ENCODE measurements around the gene IL17D.
"Not testable (repeated sequence)": the region's sequence is repeated elsewhere in the genome, so short reads cannot be mapped to it uniquely, and the experiment has no call there.

The IL17D gene, protein sequence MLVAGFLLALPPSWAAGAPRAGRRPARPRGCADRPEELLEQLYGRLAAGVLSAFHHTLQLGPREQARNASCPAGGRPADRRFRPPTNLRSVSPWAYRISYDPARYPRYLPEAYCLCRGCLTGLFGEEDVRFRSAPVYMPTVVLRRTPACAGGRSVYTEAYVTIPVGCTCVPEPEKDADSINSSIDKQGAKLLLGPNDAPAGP

DNA sequence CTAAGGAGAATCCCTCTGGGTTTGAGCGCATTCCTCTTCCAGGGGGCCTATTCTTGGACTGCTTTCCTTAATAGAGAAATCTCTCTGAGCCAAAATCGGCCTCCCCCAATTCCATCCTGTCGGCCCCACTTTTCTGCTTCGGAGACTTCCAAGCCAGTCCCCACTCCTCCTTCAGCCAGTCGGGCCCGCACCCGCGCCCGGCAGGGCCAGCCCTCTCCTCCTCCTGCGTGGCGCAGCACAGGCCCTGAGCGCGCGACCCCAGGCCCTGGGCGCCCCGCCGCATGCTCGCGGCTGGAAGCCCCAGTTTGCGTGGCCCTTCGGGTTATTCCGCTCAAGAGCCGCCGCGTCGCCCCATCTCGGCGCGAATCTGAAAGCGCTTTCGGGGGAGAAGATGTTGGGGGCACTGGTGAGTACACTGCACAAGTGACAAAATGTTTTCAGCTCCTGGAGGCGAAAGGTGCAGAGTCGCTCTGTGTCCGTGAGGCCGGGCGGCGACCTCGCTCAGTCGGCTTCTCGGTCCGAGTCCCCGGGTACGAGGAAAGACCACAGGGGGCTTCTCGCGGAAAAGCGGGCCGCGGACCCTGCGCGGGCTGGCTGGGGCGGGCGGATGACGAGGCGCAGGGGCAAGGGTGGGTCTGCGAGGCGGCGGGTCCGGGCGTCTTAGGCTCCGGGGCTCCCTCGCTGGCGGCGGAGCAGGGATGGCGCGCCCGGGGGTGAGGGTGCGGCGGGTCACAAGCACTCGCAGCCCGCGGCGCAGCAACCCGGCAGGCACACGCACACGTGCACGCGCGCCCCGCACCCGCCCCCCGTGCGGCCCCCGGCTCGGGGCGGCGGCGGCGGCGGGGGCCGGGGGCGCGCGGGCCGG lies at the start of gene IL17D:
IL17D (plus strand) TSS at position 785 of the 865 bp plus-strand sequence. CDS start 303 bp downstream, outside the sequence.
- DNase-seq: no peak

DNA sequence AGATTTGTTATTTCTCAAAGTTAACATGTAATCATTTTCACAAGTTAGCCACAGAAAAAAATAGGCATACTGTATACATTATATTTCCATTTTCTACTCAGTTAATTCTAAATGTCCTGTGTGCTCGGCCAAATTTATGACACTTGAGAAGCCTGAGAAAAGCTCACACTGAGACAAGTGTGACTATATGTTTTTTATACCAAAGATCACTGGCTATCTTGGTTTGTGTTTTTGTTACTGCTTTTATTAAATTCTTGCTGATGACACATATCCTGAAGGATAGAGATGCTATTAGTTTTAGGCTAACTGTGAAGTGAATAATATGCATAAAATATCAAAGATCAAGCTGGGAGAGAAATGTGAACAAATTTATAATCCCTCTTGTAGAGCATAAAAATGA lies 49.3 kb upstream of the IL17D start:
- DNase-seq: no peak

DNA sequence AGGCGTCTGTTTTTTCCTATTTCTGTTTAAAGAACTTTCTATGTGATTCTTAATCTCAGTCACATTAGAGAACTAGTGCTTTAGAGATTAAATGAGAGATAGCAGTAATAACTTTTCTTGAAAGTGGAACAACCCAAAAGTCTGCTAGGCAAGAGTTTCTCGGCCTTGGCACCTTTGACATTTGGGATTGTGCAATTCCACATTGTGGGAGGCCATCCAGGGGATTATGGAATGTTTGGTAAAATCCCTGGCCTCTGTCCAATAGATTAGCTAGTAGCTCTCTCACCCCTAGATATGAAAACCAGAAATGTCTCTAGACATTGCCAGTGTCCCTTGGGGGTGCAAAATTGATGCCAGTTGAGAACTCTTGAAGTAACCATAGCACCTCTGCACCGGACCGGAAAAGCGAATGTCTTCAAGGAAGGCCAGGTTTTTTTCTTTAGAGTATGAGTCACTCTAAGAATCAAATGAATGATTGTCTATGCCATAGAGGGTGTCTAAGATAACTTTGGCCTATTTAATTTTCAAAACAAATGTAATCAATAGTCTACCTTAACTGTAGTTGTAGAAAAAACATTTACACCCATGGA lies 45.0 kb upstream of the IL17D start:
- DNase-seq: no peak

DNA sequence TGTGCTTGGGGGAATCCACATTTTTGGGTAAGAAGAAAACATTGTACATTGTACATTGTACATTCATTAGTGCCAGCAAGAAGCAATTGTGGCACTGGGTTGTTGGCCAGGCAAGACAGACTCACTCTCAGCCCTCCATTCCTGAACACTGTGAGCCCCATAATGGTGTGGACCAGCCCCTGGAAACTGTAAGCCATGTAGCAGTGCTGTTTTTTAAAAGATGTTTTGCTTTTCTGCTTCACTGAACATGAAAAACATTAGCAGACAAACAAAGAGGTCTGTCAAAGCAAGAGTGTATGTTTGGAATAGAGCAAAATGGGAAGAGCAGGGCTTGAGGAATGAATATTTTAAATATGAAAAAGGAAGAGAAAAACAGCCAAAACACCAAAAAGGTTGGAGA lies 39.1 kb upstream of the IL17D start:
- DNase-seq: no peak

DNA sequence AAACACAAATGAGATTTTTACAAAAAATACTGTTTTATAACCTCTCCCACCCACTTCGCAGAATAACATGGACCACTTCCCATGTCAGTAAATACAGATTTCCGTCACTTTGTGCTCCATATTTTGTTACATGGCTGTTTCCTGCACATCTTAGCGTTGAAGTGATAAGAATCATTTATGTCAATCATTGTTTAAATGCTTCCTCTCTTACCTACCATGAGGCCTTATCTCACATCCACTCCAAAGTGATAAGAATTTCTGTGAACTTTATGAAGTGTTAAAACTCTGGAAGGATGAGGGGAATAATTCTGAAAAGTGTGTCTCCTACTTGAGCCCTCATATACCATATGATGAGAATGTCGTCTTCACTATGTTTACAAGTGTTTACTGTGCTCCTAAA lies 36.6 kb upstream of the IL17D start:
- no peak for DNase-seq

DNA sequence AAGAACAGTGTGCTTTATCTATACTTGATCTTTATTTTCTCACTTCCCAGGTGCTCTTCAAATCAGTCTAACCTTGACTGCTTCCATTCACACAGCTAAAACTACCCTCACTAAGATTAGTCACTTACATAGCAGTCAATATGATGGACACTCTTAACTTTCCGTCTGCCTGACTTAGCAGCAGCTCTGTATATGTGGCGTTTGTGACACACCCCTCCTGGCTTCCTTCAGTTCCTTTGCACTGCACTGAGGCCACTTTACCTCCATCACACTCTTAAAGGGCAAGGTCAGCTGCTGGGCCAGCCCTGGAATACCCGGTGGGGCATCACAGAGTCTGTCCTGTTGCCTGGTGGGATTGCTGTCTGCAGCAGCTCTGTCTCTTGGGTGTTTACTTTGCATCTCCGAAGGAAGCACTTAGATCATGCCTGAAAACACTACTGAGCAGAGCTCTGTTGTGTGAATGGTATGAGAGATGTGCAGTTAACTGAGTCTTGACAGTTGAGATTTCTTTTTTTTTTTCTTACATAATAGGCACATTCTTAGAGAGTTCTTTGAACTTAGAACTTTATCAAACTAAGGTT lies 35.6 kb upstream of the IL17D start:
- DNase-seq: no peak

DNA sequence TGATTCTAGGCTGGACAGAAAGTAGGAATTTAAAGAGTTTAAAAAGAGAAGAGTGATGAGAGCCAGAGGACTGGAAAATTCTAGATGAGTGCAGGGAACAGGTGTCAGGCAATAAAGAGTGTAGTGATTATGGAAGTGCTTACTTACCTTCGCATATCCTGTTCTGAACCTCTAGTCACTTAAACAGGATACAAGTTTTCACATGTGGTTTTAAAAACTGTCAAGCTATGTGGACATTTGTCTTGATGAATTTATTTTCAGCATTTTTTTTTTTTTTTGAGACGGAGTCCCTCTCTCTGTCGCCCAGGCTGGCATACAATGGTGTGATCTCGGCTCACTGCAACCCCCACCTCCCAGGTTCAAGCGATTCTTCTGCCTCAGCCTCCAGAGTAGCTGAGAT lies 34.3 kb upstream of the IL17D start:
- DNase-seq: no peak

DNA sequence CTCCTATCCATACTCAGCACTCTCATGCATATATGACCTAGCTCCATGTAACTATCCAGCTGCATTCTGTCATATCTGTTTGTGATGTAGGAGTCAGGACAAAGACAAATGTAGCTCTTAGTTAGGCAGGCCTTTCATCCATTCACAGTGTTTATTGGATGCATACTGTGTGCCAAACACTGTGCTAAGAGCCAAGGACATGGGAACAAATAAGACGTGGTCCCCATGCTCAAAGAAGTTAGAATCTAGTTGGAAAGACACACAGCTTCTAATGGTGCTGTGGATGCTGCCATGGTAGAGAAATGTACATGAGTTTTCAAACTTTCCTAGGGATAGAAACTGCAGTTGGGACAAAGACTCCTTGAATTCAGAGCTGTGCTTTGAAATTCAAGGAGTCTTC lies 31.7 kb upstream of the IL17D start:
- DNase-seq: no peak

DNA sequence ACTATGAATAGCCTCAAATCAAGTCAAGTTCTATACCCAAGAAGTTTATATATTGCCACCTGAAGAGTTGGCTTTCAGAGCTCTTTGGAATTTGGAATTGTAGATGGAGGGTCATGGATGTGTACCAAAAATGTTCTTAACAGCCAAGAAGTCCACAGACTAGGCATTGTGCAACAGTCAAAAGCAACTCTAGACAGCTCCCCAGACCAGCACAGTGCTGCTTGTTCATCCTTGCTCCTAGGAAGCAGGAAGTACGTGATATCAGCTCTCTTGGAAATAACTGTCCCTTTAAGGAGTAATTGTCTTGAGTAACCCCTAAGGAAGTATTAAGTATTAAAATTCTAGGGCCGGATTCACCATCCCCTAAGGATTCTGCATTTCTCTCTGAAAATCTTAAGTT lies 30.7 kb upstream of the IL17D start:
- DNase-seq: no peak

DNA sequence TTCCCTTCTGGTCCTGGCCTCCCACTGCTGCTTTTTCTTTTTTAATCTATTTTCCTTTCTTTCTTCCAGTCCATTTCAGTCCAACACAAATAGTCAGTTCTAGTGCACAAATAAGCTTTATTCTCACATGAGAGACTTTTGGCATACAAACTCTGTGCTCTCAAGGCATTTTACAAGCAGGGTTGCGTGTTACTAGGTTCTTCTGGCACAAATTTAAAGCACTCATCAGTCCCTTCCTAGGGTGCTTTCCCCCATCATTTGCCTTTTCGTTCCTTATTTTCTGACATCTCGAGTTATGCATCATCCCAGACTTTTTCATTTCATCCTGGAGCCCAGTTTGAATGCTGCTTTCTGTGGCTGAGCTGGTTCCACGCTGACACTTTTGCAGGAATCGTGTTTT lies 29.8 kb upstream of the IL17D start:
- DNase-seq: no peak

DNA sequence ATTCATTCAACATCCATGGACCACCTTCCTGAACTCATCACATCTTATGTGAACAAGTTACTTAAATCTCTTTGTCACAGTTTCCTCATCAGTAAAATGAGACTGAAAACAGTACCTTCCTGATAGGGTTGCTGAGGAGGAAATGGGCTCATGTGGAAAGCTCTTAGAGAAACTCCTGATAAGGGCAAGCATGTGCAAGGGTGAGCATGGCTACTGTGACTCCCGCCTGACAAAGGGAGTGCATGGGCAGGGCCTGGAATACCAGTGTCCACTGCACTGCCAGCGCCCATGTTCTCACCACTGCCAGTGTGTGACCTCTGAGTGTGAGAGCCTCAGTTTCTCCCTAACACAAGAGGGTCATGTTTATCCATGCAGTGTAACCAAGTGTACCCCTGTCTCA lies 27.3 kb upstream of the IL17D start:
- DNase-seq: no peak

DNA sequence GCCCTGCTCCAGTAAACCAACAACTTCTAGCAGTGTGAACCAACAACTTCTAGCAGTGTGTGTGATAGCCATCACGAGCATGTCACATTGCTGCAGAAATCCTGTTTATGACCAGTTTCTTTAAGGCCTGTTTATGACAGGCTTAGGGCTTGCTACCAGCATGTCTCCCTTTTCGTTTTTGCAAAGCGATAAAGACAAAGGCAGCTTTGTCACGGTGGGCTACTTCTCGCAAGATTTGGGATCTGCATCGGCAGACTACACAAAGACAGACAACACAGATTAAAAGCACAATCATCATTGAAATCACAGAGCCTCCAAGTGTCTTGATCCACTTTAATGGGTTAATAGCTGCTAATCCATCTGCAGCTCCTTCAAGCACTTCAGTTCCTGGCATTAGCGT lies 24.9 kb upstream of the IL17D start:
- DNase-seq: not testable (repeated sequence)

DNA sequence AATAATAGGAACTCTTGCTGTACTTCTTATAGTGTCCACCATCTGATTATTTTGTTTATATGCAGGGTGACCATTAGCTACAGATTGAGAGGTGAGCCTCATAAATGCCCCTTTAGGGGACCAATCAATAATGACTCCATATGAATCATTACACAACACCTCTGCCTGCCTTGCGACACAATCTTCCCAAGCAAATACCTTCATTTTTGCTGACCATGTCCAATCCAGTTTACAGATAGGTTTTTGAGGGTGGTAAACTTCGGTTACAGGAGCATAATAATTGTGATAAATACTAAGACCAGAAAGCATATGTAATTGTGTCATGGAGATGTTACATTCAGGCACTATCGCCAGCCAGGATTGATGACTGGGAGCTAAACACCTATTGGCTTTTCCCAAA lies 23.6 kb upstream of the IL17D start:
- DNase-seq: no peak

DNA sequence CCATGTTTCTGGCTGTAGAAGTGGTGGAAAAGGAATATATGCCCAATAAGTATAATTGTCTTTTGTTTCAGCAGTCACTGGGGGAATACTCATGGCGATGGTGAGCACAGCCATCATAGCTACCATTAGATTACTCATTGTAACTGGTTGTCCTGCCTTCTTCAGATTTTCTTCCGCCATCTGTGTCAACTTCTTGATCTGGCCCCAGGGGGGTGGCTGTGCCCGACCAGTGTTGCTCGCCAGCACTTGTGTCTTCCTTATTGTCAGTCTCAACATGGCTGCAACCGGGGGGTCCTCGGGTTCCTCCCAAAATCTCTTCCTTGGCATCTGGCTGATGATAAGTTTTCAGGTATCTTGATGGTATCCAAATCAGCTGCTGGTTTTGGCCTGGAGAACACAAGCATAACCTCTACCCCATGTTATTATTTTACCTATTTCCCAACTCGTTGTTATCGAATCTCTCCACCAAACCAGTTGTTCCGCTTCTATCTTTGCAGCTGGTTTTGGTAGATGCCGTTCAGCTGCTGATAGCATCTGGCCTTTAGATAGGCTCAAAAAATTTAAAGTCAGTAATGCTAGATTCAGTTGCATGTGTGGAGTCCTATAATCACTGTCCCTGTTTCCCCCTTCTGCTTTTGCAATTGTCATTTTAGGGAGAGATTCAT lies 23.0 kb upstream of the IL17D start:
- DNase-seq: no peak

DNA sequence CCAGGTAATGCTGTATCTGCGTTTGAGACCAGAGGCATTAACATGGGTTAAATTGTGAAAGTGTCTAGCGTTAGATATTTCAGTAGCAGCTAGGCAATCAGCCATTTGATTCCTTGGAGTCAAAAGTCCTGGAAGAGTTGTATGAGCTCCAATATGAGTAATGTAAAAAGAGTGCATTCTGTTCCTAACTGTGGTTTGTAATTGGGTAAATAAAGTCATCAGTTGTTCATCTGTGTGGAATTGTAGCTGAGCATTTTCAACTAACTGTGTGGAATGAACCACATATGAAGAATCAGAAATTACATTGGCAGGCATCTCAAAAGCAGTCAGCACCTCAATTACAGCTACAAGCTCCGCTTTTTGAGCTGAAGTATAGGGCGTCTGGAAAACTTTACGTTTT lies 22.0 kb upstream of the IL17D start:
- DNase-seq: not testable (repeated sequence)

DNA sequence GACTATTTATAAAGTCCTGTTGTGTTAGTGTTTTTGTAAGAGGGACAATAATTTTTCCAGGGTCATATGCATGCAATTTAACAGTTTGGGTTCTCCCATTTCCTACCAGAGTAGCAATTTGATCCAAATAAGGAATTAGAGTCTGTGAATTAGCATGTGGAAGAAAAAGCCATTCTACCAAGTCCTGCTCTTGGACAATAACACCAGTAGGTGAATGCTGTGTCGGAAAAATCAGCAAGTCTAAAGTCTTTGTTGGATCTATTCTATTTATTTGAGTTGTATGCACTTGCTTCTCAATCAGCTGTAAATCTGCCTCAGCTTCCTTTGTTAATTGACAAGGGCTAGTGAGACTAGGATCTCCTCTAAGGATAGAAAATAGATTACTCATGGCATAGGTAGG lies 21.4 kb upstream of the IL17D start:
- DNase-seq: no peak

DNA sequence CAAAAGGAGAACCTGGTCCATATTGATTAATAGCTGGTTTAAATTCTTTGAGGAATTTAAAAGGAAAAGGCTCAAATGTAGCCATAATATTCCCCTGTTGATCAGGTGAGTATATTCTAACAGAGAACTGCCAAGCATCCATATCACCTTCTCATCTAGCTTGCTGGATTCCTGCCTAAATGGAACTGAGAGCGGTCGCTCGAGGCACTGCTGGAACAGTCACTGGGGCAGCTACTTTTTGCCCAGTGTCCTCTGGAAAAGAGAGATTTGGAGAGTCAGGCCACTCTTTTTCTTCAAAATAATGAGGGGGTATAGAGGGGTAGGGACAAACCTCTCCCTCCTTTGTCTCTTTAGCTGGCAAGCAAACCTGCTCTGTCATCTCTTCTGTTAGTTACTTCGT lies 19.5 kb upstream of the IL17D start:
- DNase-seq: no peak

DNA sequence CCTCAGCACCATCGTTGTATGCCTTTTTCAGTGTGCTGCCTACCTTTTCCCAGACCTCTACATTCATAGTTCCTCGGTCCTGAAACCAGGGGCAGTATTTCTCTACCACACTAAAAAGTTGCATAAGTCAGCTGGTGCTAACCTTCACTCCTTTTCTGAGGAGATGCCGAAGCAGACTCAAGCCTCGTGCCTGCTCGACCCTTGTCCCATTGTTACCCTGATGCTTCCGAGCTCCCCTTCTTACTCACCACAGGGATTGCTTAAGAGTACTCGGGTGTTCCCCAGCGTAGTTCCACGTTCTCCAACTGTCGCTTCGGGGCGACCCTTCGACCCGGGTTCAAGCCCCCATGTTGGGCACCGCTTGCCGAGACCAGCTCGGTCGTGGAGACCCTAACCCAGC lies 19.0 kb upstream of the IL17D start:
- DNase-seq: no peak

DNA sequence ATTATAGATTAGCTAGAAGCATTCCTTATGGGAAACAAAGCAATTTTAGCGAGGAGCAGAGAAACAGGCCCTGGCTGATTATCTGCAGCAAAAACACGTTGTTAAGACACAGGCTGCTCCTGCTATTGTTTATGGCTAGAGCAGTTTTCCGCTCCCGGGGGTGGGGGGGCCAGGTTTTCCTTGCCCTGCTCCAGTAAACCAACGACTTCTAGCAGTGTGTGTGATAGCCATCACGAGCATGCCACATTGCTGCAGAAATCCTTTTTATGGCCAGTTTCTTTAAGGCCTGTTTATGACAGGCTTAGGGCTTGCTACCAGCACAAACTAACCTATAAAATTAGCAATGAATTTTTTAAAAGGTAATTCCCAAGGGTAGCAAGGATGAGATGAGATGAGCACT lies 18.4 kb upstream of the IL17D start:
- no peak for DNase-seq

DNA sequence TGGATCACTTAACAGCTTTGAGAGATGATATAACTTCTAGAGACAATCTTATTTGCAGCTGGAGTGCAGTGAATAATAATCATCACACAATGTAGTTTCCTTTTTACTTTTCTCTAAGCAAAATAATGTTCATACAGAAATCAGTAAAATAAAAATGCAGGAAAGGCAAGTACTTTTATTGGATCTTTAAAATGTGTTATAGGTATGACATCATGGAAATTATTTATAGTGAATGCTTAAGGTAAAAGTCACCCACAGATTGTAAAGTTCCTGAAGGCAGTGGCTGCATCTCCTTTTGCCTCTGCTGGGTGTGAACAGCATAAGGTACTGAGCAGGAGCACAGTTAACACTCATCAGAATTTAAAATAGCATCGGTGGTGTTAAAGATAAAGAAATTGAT lies 17.3 kb upstream of the IL17D start:
- DNase-seq: no peak

DNA sequence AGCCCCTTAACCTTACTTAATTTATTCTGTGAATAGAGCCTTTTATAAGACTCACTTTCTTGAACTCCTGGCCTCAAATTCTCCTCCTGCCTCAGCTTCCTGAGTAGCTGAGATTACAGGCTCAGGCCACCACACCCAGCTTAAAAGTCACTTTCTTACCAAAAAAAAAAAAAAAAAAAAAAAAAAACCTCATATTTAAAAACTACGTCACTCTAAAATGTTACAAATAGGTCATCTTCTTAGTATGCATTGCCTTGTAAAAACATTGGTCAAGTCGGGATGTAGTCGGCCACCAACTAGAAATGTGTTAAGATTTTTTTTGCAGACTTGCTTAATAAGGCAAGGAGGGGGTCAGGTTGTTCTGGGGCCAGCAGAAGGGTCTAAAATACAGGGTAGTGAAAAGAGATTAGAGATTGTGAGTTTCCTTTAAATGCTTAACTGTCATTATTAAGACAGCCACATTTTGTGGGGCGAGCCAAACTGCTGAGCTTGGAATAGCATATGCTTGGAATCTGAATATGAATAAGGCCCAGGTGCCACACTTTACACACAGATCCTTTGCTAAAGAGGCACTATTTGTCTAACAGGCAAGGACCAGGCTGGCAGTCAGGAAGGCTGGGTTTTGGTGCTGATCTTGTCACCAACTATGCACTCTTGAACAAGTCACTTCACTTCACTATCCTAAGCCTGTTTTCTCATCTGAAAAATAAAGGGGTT lies 16.5 kb upstream of the IL17D start:
- no peak for DNase-seq

DNA sequence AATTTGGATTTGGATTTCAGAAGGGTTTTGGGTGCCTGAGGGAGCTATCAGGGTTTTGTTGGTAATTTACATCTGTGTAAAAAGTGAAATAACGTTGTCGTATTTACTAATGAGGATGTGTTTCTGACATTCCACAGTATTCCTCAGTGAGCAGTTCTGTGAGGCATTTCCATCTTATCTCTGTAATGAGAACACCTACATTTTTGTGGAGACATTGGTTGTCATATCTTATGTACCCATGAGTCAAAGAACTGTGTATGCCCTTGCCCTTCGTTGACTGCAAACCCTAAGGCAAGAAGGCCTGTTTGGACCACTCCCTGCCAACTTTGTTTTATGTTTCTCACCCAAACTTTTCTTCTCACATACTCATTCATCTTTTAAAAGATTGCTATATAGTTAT lies 14.2 kb upstream of the IL17D start:
- DNase-seq: no peak

DNA sequence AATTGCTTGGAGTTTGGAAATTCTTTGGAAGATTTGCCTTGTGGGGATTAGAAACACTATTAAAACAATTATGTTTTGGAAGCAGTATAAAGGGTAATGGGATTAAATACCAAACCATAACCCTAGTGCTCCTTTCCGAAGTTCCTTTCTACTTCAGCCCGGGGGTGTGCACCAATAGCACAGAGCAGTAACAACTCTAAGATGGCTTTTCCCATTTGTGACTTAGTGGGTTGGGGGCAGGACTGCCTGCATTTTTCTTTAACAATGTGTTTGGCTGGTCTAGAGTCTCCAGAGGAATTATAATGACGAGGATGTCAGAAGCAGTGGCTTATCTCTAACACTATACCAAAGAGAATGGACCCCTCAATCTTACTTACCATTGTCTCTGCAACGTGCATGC lies 11.9 kb upstream of the IL17D start:
- no peak for DNase-seq
